Adrenal gland (tissue), 5 donors: ENCODE results near the gene OR56A5.

Experiments used
- CTCF ChIP-seq, 6 experiments: fragments of 450-650 bp in 4 of 6; fragments of 200-600 bp in 2 of 6; sonication (generic) in 1 of 6; IDR thresholded peaks; 1 replicate in 5 of 6; 2 replicates in 1 of 6; pipeline versions ENCODE4 v1.5.1 to v1.8.0; 2016 to 2021; ENCODE audit warnings: antibody characterized with exemption in 6 of 6, mild to moderate bottlenecking in 2 of 6, moderate library complexity in 1 of 6
- POLR2A ChIP-seq, 2 donors: fragments of 450-650 bp; IDR thresholded peaks; one replicate each; pipeline ENCODE4 v1.6.1; 2017; ENCODE audit warnings: antibody characterized with exemption in 2 of 2, mild to moderate bottlenecking in 2 of 2, moderate library complexity in 1 of 2
- donor health status: DM: no; HTN: no; CAD: no.

- TF ChIP-seq CTCF (IDR thresholded peaks at IDR 0.05) (no peak), POLR2A (IDR thresholded peaks at IDR 0.05) (no peak)
These were observed 38.1 kb upstream of the OR56A5 start for GRCh38 chr11:6006395-6006794.
